SK-N-SH (cell line): ENCODE measurements around the gene CLPX. TPM values are rescaled to one million over a fixed set of nuclear protein-coding genes. Genes with fewer than 3 reads are reported as not detected.

Experiments
- CTCF ChIA-PET: fragments of 300-600, 350-600 bp; formaldehyde crosslinking; extraction: SDS; loops from one replicate; lab custom pipeline; 2021; lab: Yijun Ruan, JAX
- POLR2A ChIA-PET: fragments of 350-600 bp; sonication (Branson Sonifier 250); formaldehyde crosslinking; extraction: SDS; loops from one replicate; lab custom pipeline; 2020; ENCODE audit warnings: antibody characterized with exemption, inconsistent platforms; lab: Yijun Ruan, JAX
- DNase-seq: peaks from one replicate; pipeline ENCODE4 v3.0.0; 2012
- H2AFZ ChIP-seq: fragments of 200-600 bp; sonication (generic); 2 replicates; pipeline ENCODE4 v1.8.1; 2016; ENCODE audit warnings: antibody characterized with exemption, mild to moderate bottlenecking, low read depth
- H3F3A ChIP-seq: fragments of 200-600 bp; sonication (generic); replicated peaks from 2 replicates; pipeline ENCODE3; 2016; ENCODE audit warnings: antibody characterized with exemption, mild to moderate bottlenecking; ENCODE audit not compliant: insufficient read depth
- H3K27ac ChIP-seq, 2 experiments: fragments of 200-500 bp in 1 of 2; fragments of 200-600 bp in 1 of 2; sonication (Bioruptor generic) in 1 of 2; sonication (generic), shearing (Covaris generic) in 1 of 2; 2 replicates each; pipeline versions ENCODE4 v1.5.1 to v1.6.1; 2014 to 2016; ENCODE audit warnings: low read depth in 2 of 2, inconsistent platforms in 1 of 2, low read length in 1 of 2, mild to moderate bottlenecking in 1 of 2, mixed read lengths in 1 of 2
- H3K27me3 ChIP-seq: fragments of 200-600 bp; sonication (generic), shearing (Covaris generic); 2 replicates; pipeline ENCODE4 v1.6.1; 2016; ENCODE audit warnings: mixed run types; ENCODE audit not compliant: insufficient read depth
- H3K36me3 ChIP-seq, 2 experiments: fragments of 200-500 bp in 1 of 2; fragments of 200-600 bp in 1 of 2; sonication (Bioruptor generic) in 1 of 2; sonication (generic) in 1 of 2; replicated peaks in 1 of 2; 2 replicates each; pipeline versions ENCODE3 to v1.5.1; 2014 to 2016; ENCODE audit warnings: low read length in 1 of 2, mild to moderate bottlenecking in 1 of 2; ENCODE audit not compliant: insufficient read depth in 2 of 2, control insufficient read depth in 1 of 2
- H3K4me1 ChIP-seq, 2 experiments: fragments of 200-500 bp in 1 of 2; fragments of 200-600 bp in 1 of 2; sonication (Bioruptor generic) in 1 of 2; sonication (generic), shearing (Covaris generic) in 1 of 2; 2 replicates each; pipeline versions ENCODE4 v1.5.1 to v1.6.1; 2014 to 2016; ENCODE audit warnings: low read depth in 1 of 2, low read length in 1 of 2, mixed run types in 1 of 2; ENCODE audit not compliant: insufficient read depth in 2 of 2, control insufficient read depth in 1 of 2
- H3K4me2 ChIP-seq: fragments of 200-600 bp; sonication (generic), shearing (Covaris generic); 2 replicates; pipeline ENCODE4 v1.6.1; 2017; ENCODE audit warnings: mixed run types
- H3K4me3 ChIP-seq, 2 experiments: fragments of 200-500 bp in 1 of 2; fragments of 200-600 bp in 1 of 2; sonication (Bioruptor generic) in 1 of 2; sonication (generic), shearing (Covaris generic) in 1 of 2; 2 replicates each; pipeline versions ENCODE4 v1.5.1 to v1.8.1; 2014 to 2016; ENCODE audit warnings: low read depth in 2 of 2, inconsistent platforms in 1 of 2, low read length in 1 of 2, mild to moderate bottlenecking in 1 of 2, mixed read lengths in 1 of 2, moderate library complexity in 1 of 2
- H3K79me2 ChIP-seq: fragments of 200-600 bp; sonication (generic); 2 replicates; pipeline ENCODE4 v1.8.1; 2017; ENCODE audit warnings: mild to moderate bottlenecking; ENCODE audit not compliant: insufficient read depth
- H3K9ac ChIP-seq: fragments of 200-600 bp; sonication (generic); 2 replicates; pipeline ENCODE4 v1.6.1; 2017; ENCODE audit warnings: mixed run types
- H3K9me2 ChIP-seq: fragments of 200-600 bp; sonication (generic); 2 replicates; pipeline ENCODE4 v1.6.1; 2017; ENCODE audit warnings: mixed run types
- H3K9me3 ChIP-seq: fragments of 200-600 bp; sonication (generic); 2 replicates; pipeline ENCODE4 v1.6.1; 2017; ENCODE audit warnings: mixed run types, mild to moderate bottlenecking, moderate library complexity
- H4K20me1 ChIP-seq: fragments of 200-600 bp; sonication (generic); 2 replicates; pipeline ENCODE4 v1.6.1; 2017; ENCODE audit warnings: mild to moderate bottlenecking, mixed run types; ENCODE audit not compliant: insufficient read depth
- CHD2 ChIP-seq: fragments of 150-350 bp; IDR thresholded peaks from 2 replicates; pipeline ENCODE4 v1.6.1; 2018; ENCODE audit warnings: low read length; ENCODE audit not compliant: partially characterized antibody
- EP300 ChIP-seq, 2 experiments: IDR thresholded peaks; 2 replicates each; pipeline versions ENCODE4 v1.4.0 to v1.6.1; 2012; ENCODE audit warnings: borderline replicate concordance in 1 of 2, low read depth in 1 of 2, low read length in 1 of 2
- GATA2 ChIP-seq: sonication (generic); formaldehyde crosslinking; IDR thresholded peaks from 2 replicates; pipeline ENCODE4 v1.5.0; 2020; ENCODE audit warnings: mild to moderate bottlenecking, missing genetic modification reagents
- IRF3 ChIP-seq: fragments of 150-350 bp; IDR thresholded peaks from 2 replicates; pipeline ENCODE4 v1.6.1; 2016; ENCODE audit warnings: mild to moderate bottlenecking, low read depth, low read length
- MXI1 ChIP-seq: IDR thresholded peaks from 2 replicates; pipeline ENCODE4 v1.6.1; 2012; ENCODE audit warnings: mild to moderate bottlenecking, low read depth, low read length, improper control_type of control experiment
- NRF1 ChIP-seq: IDR thresholded peaks from 2 replicates; pipeline ENCODE4 v1.6.1; 2012; ENCODE audit warnings: low read depth, mild to moderate bottlenecking, low read length
- PBX3 ChIP-seq: IDR thresholded peaks from 2 replicates; pipeline ENCODE4; 2012
- REST ChIP-seq: IDR thresholded peaks from 2 replicates; pipeline ENCODE4 v1.6.1; 2012; ENCODE audit warnings: mild to moderate bottlenecking, low read depth, low read length, moderate library complexity
- TEAD4 ChIP-seq: IDR thresholded peaks from 2 replicates; pipeline ENCODE4 v1.4.0; 2012; ENCODE audit warnings: mild to moderate bottlenecking, borderline replicate concordance; ENCODE audit not compliant: insufficient read depth
- USF2 ChIP-seq: fragments of 150-350 bp; IDR thresholded peaks from 2 replicates; pipeline ENCODE4 v1.6.1; 2017; ENCODE audit warnings: antibody characterized with exemption, low read length, low read depth, borderline replicate concordance
- WGBS: methylation state at CpG from one replicate; pipeline ENCODE4 v1.1.6; 2017; ENCODE audit warnings: low lambda C conversion rate; 5-methylcytosine and 5-hydroxymethylcytosine counted together
- polyA plus RNA-seq, 3 experiments: library from polyadenylated mRNA; depleted of rRNA; stranded (reverse); fragments of >200 nt; gene quantifications; 2 replicates each; pipeline ENCODE4 v1.2.3, GENCODE V29; 2012

The CLPX gene
- polyA plus RNA-seq, 1 of the 3 experiments (the other 2 are of a cell fraction) = 12.9 TPM

GRCh38 chr15:65194826-65195547 is 9.8 kb upstream of the CLPX start:
- no peak overlapping the region for H3K4me3 ChIP-seq
- no peak overlapping the region for H2AFZ ChIP-seq
- no peak overlapping the region for H3K27ac ChIP-seq
- H3K79me2 ChIP-seq = no peaks in the 10 kb centered on the region
- H3K4me2 ChIP-seq = no peak overlapping the region
- no peaks in the 10 kb centered on the region for H3K27me3 ChIP-seq
- 54% methylated on average over 7 of the region's 7 CpGs for WGBS
- H3K9me3 ChIP-seq = no peaks in the 10 kb centered on the region
- H3K4me1 ChIP-seq = peaks cover 0 to 2% of the 10 kb centered on the region in 2 experiments; a peak in 1 of 4 replicates
- H3K36me3 ChIP-seq = no peaks in the 10 kb centered on the region
- DNase-seq = no peak
- no peaks in the 10 kb centered on the region for H4K20me1 ChIP-seq
- H3K9ac ChIP-seq = no peak overlapping the region
- no peaks in the 10 kb centered on the region for H3F3A ChIP-seq
- POLR2A ChIA-PET = no interaction called here
- no peaks in the 10 kb centered on the region for H3K9me2 ChIP-seq
- CTCF ChIA-PET = interaction anchor here (0.6 to 4.2 kb wide), 8 partner anchors 9 to 110 kb away, joined by 3 to 19 read pairs (median 3); partner anchors contain the start of genes CLPX, PARP16 and RNU5B-1
- TF ChIP-seq IRF3 (no peak), USF2 (no peak), EP300 (IDR thresholded peaks at IDR 0.05; ENCODE audit: borderline replicate concordance in 1 of 2, low read depth in 1 of 2, low read length in 1 of 2) (no peak)

- H3K27me3 ChIP-seq = no peaks in the 10 kb centered on the region
- no peak overlapping the region for H2AFZ ChIP-seq
- H3K4me2 ChIP-seq = no peak overlapping the region
- ChIA-PET POLR2A (no interaction called here), CTCF (interaction anchor here (1.2 kb wide), 2 partner anchors 106 to 193 kb away, joined by 3 to 4 read pairs; no protein-coding TSS in a partner anchor)
- H3K9me2 ChIP-seq = no peaks in the 10 kb centered on the region
- DNase-seq = no peak
- peaks cover 0 to 2% of the 10 kb centered on the region in 2 experiments; a peak in 1 of 4 replicates for H3K4me1 ChIP-seq
- H3F3A ChIP-seq = no peaks in the 10 kb centered on the region
- H3K9ac ChIP-seq = no peak overlapping the region
- H3K79me2 ChIP-seq = no peaks in the 10 kb centered on the region
- H4K20me1 ChIP-seq = no peaks in the 10 kb centered on the region
- WGBS = 70% methylated on average over 4 of the region's 5 CpGs
- TF ChIP-seq MXI1 (no peak), GATA2 (CRISPR knock-in tag) (no peak), TEAD4 (no peak), REST (no peak), CHD2 (no peak), PBX3 (no peak), NRF1 (no peak)
- TF ChIP-seq, all 33 proteins: peak for 0
- H3K9me3 ChIP-seq = no peaks in the 10 kb centered on the region
- no peak overlapping the region for H3K27ac ChIP-seq
- no peak overlapping the region for H3K4me3 ChIP-seq
- no peaks in the 10 kb centered on the region for H3K36me3 ChIP-seq
Measured at GRCh38 chr15:65192016-65192415, 6.9 kb upstream of the CLPX start.
